NCI-H2196 (cell line): Measurements from ENCODE around the gene CHAT.
"Not testable (repeated sequence)": the region's sequence is repeated elsewhere in the genome, so short reads cannot be mapped to it uniquely, and the experiment has no call there.

Experiments used
- DNase-seq: peaks from one replicate; lab custom pipeline; 2025; ENCODE audit not compliant: unreplicated experiment; lab: John Stamatoyannopoulos, UW

Gene CHAT

DNA sequence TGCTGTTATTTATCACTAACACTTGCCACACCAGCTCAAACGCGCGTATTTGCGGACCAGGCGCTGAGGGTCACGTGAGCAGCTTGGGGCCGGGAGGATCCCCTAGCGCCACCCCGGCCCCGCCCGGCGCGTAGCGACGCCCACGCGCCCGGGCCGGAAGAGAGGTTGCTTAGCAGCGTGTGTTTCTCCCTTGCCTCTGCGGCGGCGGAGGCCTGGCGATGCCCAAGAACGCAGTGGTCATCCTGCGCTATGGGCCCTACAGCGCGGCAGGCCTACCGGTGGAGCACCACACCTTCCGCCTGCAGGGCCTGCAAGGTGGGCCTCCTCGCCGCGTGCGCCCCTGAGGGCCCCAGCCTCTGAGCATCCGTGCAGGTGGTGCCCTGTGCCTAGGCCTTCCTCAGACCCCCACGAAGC, 65.7 kb downstream of the CHAT start, which contains the start of gene C10orf53:
C10orf53 (plus strand) TSS at position 172 of the 414 bp plus-strand sequence; CDS start at position 219, 47 bp downstream.
- DNase-seq = no peak

- not testable (repeated sequence) for DNase-seq
These were observed 68.6 kb downstream of the CHAT start for GRCh38 chr10:49682449-49682848.

GRCh38 chr10:49682879-49683278, 69.0 kb downstream of the CHAT start:
- no peak for DNase-seq

DNA sequence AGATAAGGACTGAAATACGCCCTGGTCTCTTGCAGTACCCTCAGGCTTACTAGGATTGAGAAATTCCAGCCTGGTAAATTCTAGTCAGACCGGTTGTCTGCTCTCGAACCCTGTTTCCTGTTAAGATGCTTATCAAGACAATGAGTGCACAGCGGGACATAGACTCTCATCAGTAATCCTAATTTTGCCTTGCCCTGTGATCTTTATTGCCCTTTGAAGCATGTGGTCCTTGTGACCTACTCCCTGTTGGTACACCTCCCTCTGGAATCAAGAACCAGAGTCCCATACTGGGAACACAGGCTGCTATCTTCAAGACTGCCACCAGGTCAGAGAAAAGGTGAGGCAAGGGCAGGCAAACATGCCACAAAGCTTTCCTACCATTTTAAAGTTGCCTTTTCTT, 72.8 kb downstream of the CHAT start:
- DNase-seq = no peak

DNA sequence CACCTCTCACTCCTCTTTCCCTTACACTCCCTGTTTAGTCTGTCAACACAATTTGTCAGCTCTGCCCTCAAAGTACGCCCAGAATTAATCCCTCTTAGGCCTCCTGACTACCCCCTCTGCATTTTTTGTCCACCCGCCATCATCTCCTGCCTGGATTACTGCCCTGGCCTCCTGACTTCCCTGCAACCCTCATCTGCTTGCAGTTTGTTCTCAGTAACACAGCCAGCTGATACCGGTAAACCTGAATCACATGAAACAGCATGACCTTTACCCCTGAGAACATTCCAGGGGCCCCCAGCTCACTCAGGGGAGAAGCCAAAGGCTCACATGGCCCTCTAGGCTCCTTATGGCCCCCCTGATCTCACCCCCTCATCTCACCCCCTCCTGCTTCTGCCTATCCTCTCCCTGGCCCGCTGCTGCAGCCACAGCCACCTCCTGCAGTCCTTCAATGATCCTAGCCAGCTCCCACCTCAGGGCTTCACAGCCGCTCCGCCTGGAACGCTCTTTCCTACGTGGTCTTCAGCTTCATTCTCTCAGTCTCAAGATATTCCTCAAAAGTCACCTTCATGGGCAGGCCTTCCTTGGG, 74.5 kb downstream of the CHAT start:
- no peak for DNase-seq

DNA sequence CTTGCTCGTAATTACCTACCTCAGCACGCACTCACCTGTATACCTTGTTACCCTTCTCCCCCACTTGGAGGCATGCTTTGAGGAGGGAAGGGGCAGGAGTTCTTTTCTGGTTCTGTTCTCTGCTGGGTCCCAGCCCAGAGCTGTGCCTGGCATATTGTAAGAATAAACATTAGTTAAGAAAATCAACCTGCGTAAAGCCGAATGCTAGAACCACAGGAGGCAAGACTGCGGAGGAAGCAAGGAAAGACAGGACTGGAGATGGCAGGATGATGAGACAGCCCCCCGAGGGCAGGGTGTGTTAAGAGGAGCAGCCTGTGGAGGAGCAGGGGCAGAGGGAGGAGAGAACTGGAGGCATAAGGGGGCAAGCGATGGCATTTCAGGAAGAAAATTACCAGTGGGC, 75.1 kb downstream of the CHAT start:
- DNase-seq = no peak

DNA sequence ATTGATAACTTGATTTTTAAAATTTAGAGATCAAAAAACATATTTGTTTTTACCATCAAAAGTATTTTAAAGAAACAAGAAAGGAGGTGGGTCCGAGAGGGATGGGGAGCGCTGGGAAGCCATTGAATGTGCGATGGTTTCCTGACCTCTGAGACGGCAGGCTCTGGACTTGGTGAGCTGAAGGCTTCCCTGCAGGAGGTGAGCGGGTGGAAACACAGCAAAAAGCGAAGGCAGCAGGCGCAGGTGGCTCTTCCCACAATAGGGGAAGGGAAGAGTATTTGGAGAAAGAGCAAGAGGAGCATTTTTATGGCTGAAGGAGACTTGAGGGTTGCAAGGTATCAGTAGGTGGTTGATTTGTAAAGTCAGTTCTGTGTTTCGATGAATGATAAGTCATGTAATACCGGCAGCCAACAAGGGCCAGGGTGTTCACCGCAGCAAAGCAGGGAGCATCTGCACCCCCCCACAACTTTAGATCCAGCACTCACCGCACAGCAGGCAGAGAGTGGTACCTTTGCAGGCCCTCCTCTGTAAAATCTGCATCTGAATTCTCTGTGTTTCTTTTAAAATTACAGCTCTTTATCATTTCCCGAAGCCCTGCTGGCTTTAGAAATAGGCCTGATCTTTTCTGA, 76.2 kb downstream of the CHAT start:
- no peak for DNase-seq

DNA sequence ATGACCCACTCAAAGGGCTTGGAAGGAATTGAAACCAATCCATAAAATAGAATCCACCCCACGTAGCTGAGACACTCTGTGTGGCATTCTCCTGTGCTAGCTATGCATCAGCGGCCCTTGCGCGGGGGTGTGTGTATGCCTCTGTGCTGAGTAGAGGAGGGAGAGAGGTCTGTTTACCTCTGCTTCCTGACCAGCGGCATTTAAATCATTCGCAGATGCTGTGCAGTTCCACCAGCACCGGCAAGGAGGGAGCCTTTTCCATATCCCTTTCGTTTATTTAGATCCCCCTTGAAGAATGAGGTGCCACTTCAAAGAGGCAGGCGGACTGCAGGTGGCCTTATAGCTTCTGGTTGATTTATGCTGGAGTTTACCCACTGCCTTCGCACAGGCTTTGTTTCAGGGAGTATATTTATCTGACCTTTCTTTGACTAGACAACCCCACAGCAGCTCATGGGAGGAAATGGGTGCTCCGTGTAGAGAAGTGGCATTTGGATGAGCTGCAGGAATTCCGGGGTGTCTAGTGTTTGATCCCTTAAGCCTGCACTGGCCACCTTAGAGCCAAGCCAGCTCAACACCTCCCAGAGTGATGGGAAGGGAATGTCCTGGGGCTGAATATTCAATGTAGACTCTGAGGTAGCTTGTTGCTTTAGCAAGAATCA, 77.0 kb downstream of the CHAT start:
- DNase-seq = no peak

GRCh38 chr10:49691588-49691987, 77.8 kb downstream of the CHAT start:
- no peak for DNase-seq

- DNase-seq = no peak
These were observed 80.6 kb downstream of the CHAT start for GRCh38 chr10:49694466-49694865.

DNA sequence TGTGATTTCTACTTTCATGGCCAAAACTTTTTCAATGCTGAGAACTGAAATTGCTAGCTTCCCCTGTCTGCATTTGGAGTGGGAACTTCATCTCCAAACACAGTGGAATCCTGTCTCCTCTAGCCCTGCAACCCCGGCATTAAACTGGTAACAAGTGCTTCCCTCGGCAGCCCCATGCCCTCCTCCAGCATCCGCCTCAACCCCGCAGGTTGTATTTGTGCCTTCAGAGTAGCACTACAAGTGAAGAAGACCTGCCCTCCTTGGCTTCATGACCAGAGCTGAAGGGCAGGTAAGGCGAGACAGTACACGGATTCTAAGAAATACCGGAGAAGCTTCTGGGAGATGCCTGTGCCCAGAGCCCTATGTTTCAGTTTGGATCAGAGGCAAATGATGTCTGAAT, 82.5 kb downstream of the CHAT start:
- no peak for DNase-seq

DNA sequence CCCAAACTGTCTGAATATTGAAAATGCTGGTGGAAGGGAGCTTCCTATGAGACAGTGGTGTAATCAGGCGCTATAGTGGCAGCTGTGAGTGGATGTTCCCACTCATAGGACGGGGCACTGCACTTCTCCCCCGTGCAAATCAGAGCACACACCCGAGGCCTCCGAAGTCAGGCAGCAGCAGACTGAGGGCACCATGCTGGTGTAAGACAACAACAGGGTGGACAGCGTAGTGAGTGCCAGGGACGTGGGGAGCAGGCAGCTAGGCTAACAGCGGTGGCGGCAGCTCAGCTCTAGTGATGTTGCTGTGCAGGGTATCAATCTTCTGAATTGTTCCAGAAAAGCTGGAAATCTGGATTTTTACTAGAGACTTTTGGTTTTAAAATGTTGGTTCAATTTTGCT, 84.8 kb downstream of the CHAT start:
- no peak for DNase-seq

DNA sequence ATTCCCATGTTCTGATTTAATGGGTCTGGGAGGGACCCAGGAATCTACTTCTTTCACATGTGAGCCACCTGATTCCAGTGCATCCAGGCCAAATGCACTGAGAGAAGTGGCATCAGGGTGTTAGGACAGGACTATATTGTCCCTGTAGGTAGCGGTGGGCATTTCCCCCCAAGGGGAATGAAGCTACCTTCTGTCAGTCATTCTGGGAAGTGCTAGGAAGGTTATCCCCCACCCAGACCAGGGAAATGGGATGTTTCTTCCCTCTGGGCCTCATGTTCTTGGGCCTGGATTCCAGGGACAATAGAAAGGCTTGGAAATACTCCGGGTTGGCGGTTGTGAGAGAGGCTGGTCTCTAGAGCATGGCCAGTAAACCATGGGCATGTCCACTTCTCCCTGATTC, 86.4 kb downstream of the CHAT start:
- no peak for DNase-seq

GRCh38 chr10:49700997-49701396, 87.2 kb downstream of the CHAT start:
- DNase-seq = peak; percentile 8

GRCh38 chr10:49707585-49707984, 93.7 kb downstream of the CHAT start:
- no peak for DNase-seq

GRCh38 chr10:49709934-49710333, 96.1 kb downstream of the CHAT start:
- no peak for DNase-seq

DNA sequence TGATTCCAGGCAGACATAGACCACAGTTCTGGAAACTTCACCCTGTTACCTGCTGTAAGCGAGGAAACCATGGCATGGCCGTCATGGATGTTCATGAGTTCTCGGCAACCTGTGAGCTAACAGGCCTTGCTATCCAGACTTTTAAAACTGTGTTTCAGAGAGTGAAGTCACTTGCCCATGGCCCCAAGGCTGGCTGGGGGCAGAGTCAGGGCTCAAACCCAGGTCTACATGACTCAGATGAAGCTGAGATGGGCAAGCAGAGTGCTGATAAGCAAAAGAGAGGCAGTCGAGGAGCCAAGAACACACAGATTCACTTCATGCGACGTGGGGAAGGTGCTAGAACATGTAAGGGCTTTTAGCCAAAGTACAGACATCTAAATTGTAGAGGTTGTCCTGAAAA, 97.1 kb downstream of the CHAT start:
- DNase-seq = no peak

- no peak for DNase-seq
These were observed 97.6 kb downstream of the CHAT start for GRCh38 chr10:49711481-49711880.

DNA sequence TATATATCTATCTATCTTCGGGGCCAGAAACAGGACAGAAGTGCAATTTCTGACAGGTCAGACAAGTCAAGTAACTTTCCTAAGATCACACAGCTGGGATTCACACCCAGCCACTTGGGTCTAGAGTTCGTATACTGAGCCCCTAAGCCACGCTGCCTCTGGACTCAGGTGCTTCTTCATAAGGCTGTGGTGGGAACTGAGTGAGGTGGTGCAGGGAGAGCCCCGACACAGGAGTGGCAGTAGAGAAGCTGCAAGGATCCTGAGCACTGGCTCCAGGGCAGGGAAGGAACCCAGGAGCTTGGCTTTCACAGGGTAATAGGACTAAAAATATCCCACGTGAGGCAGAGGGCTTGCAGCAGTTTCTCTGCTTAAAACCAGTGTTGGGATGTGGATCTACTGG, 99.4 kb downstream of the CHAT start:
- no peak for DNase-seq
